HUES6 (cell line): ENCODE measurements around the gene FSTL5.

Experiments used
- H3K27ac ChIP-seq: 2 replicates; pipeline ENCODE4 v1.7.0; 2013; ENCODE audit warnings: low read depth, mild to moderate bottlenecking, low read length, inconsistent platforms
- H3K27me3 ChIP-seq: 2 replicates; pipeline ENCODE4 v1.6.1; 2013; ENCODE audit warnings: low read length; ENCODE audit not compliant: control insufficient read depth, insufficient read depth
- H3K36me3 ChIP-seq: 2 replicates; pipeline ENCODE4 v1.6.1; 2013; ENCODE audit warnings: low read length; ENCODE audit not compliant: control insufficient read depth, insufficient read depth
- H3K4me1 ChIP-seq: 2 replicates; pipeline ENCODE4 v1.6.1; 2013; ENCODE audit warnings: low read length; ENCODE audit not compliant: control insufficient read depth, insufficient read depth
- H3K4me3 ChIP-seq: 2 replicates; pipeline ENCODE4 v1.5.1; 2013; ENCODE audit warnings: low read depth, low read length
- H3K9ac ChIP-seq: one replicate; pipeline ENCODE4 v1.6.1; 2013; ENCODE audit warnings: mild to moderate bottlenecking, low read length
- H3K9me3 ChIP-seq: 2 replicates; pipeline ENCODE4 v1.6.1; 2013; ENCODE audit warnings: low read depth, low read length; ENCODE audit not compliant: control insufficient read depth, insufficient read depth

The FSTL5 gene

DNA sequence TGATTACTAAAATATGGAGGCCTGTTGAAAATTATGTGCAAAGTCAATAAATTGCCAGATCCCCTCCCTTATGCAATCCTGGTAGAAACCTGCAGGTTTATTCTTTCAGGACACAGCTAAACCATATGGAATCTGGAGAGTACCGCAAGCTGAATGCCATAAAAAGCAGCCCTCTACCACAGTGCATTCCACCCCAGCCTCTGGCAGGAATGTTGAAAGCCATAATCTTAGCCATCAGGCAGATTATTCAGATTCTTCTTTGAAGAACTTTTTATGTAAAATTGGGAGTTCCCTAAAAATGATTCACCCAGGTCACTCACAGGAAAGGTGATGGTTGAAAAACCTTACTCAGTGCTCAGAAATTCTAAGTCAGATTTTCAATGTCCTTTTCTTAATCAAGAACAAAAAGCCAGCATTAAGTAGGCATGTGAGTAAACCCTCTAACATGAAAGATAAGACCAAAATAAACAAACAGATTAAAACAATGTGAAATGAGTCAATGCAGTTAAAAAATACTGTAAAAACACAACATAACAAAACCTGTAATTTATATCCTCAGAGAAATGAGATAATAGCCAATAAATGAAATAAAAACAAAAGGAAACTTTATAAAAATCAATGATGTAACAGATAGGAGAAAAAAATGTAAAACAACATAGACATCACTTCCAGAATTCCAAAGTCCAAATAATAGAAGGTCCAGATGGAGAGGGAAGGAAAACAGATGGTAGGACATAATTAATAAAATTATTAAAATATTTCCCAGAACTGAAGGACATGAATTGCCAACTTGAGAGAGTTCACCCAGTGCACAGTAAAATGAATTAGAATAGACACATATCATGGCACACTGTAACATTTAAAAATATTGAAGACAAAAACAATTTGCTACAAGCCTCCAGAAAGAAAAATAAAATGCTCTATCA lies 226.9 kb downstream of the FSTL5 start:
- Histone ChIP-seq H3K4me3 (no peak overlapping the region), H3K27ac (no peak overlapping the region)

DNA sequence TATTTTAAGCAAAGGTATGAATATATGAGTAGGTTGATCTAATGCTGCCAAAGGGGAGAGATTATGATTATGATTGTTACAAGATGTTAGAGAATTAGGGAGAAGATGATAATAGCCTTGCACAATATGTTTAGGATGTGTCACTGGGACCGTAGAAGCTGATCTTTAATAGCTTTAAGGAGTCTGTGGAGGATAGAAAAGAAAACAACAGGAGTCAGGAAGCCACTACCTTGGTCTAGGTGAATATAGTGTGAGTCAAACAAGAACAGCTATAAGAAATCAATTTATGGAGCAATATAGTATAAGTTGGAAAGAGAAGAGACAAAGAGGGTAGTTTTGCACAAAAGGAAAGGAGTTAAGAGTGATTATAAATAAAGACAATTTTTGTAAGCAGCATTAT lies 232.7 kb downstream of the FSTL5 start:
- no peaks in the 10 kb centered on the region for H3K9me3 ChIP-seq
- no peak overlapping the region for H3K27ac ChIP-seq
- no peak overlapping the region for H3K4me3 ChIP-seq
- no peaks in the 10 kb centered on the region for H3K27me3 ChIP-seq
- H3K4me1 ChIP-seq, result peaks cover 12% of the 10 kb centered on the region
- H3K9ac ChIP-seq, result no peak overlapping the region
- H3K36me3 ChIP-seq, result no peaks in the 10 kb centered on the region

More for the DNA sequence above, 226.9 kb downstream of the FSTL5 start:
- no peaks in the 10 kb centered on the region for H3K27me3 ChIP-seq
- no peaks in the 10 kb centered on the region for H3K9me3 ChIP-seq
- peaks cover 8% of the 10 kb centered on the region for H3K4me1 ChIP-seq
- H3K9ac ChIP-seq, result no peak overlapping the region
- no peaks in the 10 kb centered on the region for H3K36me3 ChIP-seq

DNA sequence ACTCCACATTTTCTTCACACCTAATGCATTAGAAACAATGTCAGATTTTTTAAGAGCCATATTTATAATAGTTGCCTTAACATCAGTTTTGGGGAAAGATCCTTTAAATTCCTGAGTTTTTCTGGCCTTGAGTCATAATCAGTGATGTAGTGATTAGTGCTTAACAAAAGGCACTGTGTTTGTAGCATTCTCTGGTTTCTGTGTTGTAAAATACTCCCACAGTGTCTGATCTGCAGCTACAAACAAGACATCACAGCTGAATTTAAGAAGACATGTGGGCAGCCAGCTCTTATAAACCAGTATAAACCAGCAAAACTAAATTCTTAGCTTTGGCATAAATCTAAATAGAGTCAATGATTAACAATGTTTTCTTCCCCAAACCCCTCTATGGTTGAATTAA lies 233.8 kb downstream of the FSTL5 start:
- 0 out of 2 replicates have a peak overlapping the region, but pooled peaks have one; percentile 58 for H3K27ac ChIP-seq
- no peak overlapping the region for H3K9ac ChIP-seq
- H3K27me3 ChIP-seq, result no peaks in the 10 kb centered on the region
- no peak overlapping the region for H3K4me3 ChIP-seq
- H3K4me1 ChIP-seq, result peaks cover 12% of the 10 kb centered on the region
- H3K36me3 ChIP-seq, result no peaks in the 10 kb centered on the region
- H3K9me3 ChIP-seq, result no peaks in the 10 kb centered on the region

DNA sequence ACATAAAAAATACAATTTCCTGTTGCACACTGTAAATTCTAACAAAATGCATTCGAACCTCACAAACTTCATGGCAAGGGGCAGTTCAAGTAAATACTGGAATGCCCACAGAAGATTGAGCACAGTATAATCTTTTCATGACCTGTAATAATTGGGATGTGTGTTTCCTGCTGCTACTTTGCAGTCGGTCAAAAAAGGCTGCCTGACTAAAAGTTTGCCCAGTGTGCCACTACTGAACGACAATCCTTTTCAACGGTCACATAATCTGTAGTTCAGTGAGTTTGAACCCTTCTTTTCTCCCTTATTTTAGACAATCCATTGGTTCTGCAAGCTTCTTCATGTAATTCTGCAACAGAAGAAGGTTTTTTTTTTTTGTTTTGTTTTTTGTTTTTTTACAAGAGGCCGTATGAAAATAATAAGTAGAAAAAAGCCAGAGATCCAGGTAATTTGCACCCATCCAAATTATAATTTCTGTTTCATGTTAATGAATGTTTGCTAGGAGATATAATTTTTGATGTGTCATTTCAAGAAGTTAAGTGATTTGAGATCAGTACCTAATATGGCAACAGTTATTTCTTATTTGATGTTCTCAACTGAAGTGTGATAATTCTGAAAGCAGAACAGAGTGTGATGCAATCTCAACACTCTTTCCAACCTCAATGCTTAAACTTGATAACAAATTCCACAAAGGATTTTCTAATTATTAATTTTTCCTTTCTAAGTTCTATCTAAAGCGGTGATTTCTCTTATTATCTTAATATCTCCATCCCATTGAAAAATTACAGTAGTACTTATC lies 237.6 kb downstream of the FSTL5 start:
- Histone ChIP-seq H3K4me1 (peaks cover 12% of the 10 kb centered on the region), H3K9me3 (no peaks in the 10 kb centered on the region), H3K4me3 (no peak overlapping the region), H3K27me3 (no peaks in the 10 kb centered on the region), H3K27ac (no peak overlapping the region), H3K36me3 (no peaks in the 10 kb centered on the region), H3K9ac (no peak overlapping the region)

DNA sequence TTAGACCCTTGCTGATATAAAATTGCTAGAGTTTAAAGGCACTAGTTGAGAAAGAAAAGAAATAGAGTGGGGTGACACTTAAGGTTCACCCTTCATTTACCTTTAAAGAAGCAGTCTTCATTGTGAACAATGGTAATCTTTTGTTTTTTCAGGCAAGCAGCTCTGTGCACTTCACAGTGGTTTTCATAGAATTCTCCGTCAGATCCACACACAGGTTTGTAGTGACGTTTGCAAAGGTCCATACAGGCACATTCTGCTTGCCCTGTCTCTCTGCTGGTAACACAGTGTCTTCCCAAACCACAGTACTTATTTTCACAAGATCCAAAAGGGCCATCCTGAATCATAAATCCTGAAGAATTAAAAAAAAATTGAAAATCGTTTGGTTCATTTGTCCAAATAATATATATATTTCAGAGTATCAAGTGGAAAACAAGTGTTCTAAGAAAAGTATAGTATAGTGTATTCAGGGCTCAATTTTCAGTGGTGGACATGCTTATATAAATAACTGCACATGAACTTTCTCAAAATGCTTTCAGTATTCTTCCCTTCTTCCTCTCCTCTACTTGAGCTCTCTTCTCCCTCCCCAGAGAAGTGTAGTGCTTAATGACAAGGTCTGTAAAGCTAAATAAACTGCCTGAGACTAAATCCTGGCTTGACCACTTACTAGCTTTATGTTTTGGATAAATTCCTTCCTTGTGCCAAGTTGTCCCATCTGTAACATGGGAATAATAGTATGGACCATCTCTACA lies 243.3 kb downstream of the FSTL5 start:
- H3K4me1 ChIP-seq, result no peaks in the 10 kb centered on the region
- H3K9me3 ChIP-seq, result no peaks in the 10 kb centered on the region
- H3K27ac ChIP-seq, result no peak overlapping the region
- no peak overlapping the region for H3K9ac ChIP-seq
- no peaks in the 10 kb centered on the region for H3K27me3 ChIP-seq
- no peaks in the 10 kb centered on the region for H3K36me3 ChIP-seq
- no peak overlapping the region for H3K4me3 ChIP-seq

DNA sequence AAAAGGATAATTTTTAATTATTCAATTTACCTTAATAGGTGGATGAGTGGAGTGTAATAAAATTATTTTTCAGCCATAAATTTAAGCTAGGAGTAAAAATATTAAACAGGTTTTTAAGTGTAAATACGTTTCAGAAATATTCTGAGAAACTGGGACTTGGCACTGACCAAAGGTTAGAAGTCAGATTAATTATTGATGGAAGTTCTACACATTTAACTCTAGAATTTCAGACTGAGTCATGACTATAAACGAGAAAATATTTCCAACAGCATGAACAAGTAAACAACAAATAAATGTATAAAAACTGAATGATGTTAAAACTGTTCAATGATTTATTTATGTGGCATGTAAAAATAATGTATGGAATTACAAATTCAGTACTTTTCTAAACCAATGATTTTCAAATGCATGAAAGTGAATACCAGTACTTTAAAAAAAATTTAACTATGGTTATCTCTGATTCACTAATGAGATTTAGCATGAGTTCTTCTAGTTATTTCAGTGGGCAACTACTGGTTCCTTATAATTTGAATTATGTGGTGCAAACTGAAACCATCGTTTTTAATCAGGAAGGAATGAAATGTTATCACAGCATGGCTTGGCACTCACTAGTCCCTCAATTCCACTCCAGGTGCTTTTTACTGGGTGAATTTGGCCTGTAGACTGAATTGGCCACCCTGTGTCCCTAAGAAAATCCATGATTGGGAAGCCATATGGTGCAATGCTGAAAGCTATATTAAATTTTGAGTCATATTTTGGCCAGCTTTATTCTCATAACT lies 244.2 kb downstream of the FSTL5 start:
- no peaks in the 10 kb centered on the region for H3K9me3 ChIP-seq
- no peaks in the 10 kb centered on the region for H3K27me3 ChIP-seq
- no peaks in the 10 kb centered on the region for H3K36me3 ChIP-seq
- no peaks in the 10 kb centered on the region for H3K4me1 ChIP-seq
- H3K4me3 ChIP-seq, result no peak overlapping the region
- no peak overlapping the region for H3K27ac ChIP-seq
- H3K9ac ChIP-seq, result no peak overlapping the region

DNA sequence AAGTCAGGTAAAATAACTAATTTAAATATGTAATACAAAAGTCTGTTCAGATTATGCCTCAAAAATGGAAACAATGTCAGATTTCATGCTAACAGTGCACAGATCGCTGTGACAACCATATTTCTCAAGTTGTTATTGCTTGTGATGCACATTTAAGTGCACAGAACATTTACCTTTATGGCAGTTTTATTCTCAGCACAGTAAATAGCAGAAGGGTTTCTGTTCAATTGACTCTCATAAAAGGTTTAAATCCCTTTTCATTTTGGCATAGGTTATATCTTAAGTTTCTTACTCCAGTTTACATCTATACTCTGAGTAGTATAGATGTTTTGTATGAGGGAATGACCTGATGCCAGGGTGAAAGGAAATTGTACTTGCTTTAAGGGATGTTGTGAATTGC lies 247.8 kb downstream of the FSTL5 start:
- H3K27ac ChIP-seq, result no peak overlapping the region
- H3K4me1 ChIP-seq, result no peaks in the 10 kb centered on the region
- no peaks in the 10 kb centered on the region for H3K36me3 ChIP-seq
- no peak overlapping the region for H3K9ac ChIP-seq
- no peak overlapping the region for H3K4me3 ChIP-seq
- no peaks in the 10 kb centered on the region for H3K9me3 ChIP-seq
- H3K27me3 ChIP-seq, result no peaks in the 10 kb centered on the region

DNA sequence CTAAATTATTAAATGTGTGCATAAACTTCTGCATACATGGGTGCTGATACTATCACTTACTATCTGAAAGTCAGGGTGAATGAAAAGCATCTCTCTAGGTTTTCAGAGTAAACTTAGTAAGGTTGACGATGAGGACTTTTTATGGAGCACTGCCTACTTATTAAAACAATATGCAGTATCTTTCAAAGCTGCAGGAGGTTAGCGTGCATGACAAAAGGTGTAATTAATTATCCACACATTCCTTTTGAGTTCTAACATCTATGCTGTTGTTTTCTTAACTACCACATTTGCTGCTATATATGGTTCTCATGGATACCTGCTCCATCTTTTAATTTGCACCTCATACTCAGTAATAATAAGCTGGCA lies 256.2 kb downstream of the FSTL5 start:
- Histone ChIP-seq H3K4me1 (peaks cover 3% of the 10 kb centered on the region; the same call in 1 of the 2 replicates), H3K36me3 (no peaks in the 10 kb centered on the region), H3K9ac (no peak overlapping the region), H3K27ac (no peak overlapping the region), H3K4me3 (no peak overlapping the region), H3K27me3 (no peaks in the 10 kb centered on the region), H3K9me3 (no peaks in the 10 kb centered on the region)

DNA sequence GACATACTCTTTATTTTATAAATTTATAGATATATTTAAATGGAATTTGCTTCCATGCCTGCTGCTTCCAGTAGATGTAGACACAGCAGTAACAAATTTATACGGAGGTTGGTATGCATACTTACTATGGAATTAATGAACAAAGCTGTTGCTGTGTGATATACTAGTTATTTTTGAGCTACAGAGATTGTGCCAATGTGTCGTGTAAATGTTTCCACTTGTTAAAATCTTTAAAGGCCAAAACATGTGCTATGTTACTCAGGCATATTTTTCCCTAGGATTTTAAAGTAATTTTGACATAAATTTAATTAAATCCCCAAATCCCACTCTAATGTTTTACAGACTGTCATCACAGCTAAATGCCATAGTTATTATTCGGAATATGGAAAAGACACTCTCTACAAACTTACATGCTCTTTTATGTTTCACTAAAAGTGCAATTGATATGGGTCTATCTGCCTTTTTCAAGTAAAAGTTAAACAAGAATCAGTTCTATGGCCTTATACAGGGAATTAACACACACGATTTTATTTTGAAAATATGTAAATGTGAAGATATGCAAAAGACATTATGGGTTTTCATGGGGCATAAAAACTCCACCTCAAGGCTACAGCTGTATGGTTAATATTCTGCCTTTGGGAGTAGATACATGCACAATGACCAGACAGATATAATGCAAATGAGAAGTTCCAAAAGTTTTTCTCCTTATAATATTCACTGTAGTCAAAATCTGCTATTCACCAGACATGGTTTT lies 256.8 kb downstream of the FSTL5 start:
- no peaks in the 10 kb centered on the region for H3K27me3 ChIP-seq
- no peak overlapping the region for H3K4me3 ChIP-seq
- H3K9me3 ChIP-seq, result no peaks in the 10 kb centered on the region
- H3K9ac ChIP-seq, result no peak overlapping the region
- no peaks in the 10 kb centered on the region for H3K36me3 ChIP-seq
- H3K4me1 ChIP-seq, result peaks cover 3% of the 10 kb centered on the region; the same call in 1 of the 2 replicates
- no peak overlapping the region for H3K27ac ChIP-seq

DNA sequence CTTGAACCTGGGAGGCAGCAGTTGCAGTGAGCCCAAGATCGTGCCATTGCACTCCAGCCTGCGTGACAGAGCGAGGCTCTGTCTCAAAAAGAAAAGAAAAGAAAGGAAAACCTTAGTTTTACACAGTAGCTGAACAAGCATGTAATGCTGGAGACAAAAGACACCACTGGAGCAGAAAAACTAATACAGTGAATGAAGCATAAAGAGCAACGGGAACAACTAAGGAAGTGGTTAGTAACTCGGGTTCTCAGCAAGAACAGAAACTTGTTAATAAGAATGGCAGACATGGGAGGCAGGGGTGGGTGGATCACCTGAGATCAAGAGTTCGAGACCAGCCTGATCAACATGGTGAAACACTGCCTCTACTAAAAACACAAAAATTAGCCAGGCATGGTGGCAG lies 263.7 kb downstream of the FSTL5 start:
- no peak overlapping the region for H3K9ac ChIP-seq
- H3K27ac ChIP-seq, result no peak overlapping the region
- H3K4me3 ChIP-seq, result no peak overlapping the region
- H3K36me3 ChIP-seq, result no peaks in the 10 kb centered on the region
- H3K4me1 ChIP-seq, result no peaks in the 10 kb centered on the region
- H3K27me3 ChIP-seq, result no peaks in the 10 kb centered on the region
- no peaks in the 10 kb centered on the region for H3K9me3 ChIP-seq
